Measurements from ENCODE around the gene CEP170. TPM values are rescaled to one million over a fixed set of nuclear protein-coding genes. Genes with fewer than 3 reads are reported as not detected.

CEP170 gene
- total RNA-seq, 1 donor: 207 TPM

GRCh38 chr1:243253926-243254232 is 1.2 kb downstream of the CEP170 start:
- TF ChIP-seq CTCF (IDR thresholded peaks at IDR 0.05; ENCODE audit: insufficient read depth, low read length): no peak

GRCh38 chr1:243253211-243253925 is 1.7 kb downstream of the CEP170 start:
- H3K4me3 ChIP-seq (ENCODE audit: low read depth, low read length): peak overlapping the region; percentile 91
- no peak for TF ChIP-seq CTCF (IDR thresholded peaks at IDR 0.05; ENCODE audit: insufficient read depth, low read length)
- DNase-seq (ENCODE audit: low read depth): no peak

More at GRCh38 chr1:243253926-243254232, 1.2 kb downstream of the CEP170 start:
- DNase-seq (ENCODE audit: low read depth): no peak
- peak overlapping the region; percentile 91 for H3K4me3 ChIP-seq (ENCODE audit: low read depth, low read length)

GRCh38 chr1:243251539-243251938 is 3.5 kb downstream of the CEP170 start:
- no peak for DNase-seq (ENCODE audit: low read depth)
- H3K4me3 ChIP-seq (ENCODE audit: low read depth, low read length): peak overlapping the region; percentile 91
- TF ChIP-seq CTCF (IDR thresholded peaks at IDR 0.05; ENCODE audit: insufficient read depth, low read length): no peak

- TF ChIP-seq CTCF (IDR thresholded peaks at IDR 0.05; ENCODE audit: insufficient read depth, low read length): no peak
- H3K4me3 ChIP-seq (ENCODE audit: low read depth, low read length): no peak overlapping the region
- no peak for DNase-seq (ENCODE audit: low read depth)
Observed at GRCh38 chr1:243250102-243250501, 5.0 kb downstream of the CEP170 start.

GRCh38 chr1:243249214-243249613 is 5.9 kb downstream of the CEP170 start:
- H3K4me3 ChIP-seq (ENCODE audit: low read depth, low read length): no peak overlapping the region
- DNase-seq (ENCODE audit: low read depth): no peak
- TF ChIP-seq CTCF (IDR thresholded peaks at IDR 0.05; ENCODE audit: insufficient read depth, low read length): no peak

- no peak for TF ChIP-seq CTCF (IDR thresholded peaks at IDR 0.05; ENCODE audit: insufficient read depth, low read length)
- H3K4me3 ChIP-seq (ENCODE audit: low read depth, low read length): no peak overlapping the region
- DNase-seq (ENCODE audit: low read depth): no peak
Observed at GRCh38 chr1:243247901-243248300, 7.2 kb downstream of the CEP170 start.

GRCh38 chr1:243246916-243247315 is 8.2 kb downstream of the CEP170 start:
- no peak for TF ChIP-seq CTCF (IDR thresholded peaks at IDR 0.05; ENCODE audit: insufficient read depth, low read length)
- DNase-seq (ENCODE audit: low read depth): peak; percentile 77

More at GRCh38 chr1:243246916-243247315, 8.2 kb downstream of the CEP170 start:
- no peak overlapping the region for H3K4me3 ChIP-seq (ENCODE audit: low read depth, low read length)

All from fibroblast of the aortic adventitia (primary cell).